Activated CD8-positive, alpha-beta memory T cell treated with anti-CD3 and anti-CD28 coated beads, Interleukin-2, amount 10 ng/mL, durations not matched to agents 7 days and 5 days (primary cell): ENCODE data around the gene WDFY3. TPM values are rescaled to one million over a fixed set of nuclear protein-coding genes. Genes with fewer than 3 reads are reported as not detected.

Experiments
- ATAC-seq: fragments of 150-1000 bp; cut with Tn5 transposase; one replicate; pipeline ENCODE4 v1.10.0; 2021; ENCODE audit warnings: moderate library complexity
- CTCF ChIA-PET: fragments of 350-600 bp; sonication (Branson Sonifier 250); formaldehyde crosslinking; loops from one replicate; lab custom pipeline; 2021; ENCODE audit warnings: antibody characterized with exemption; lab: Charles Lee
- DNase-seq: peaks from one replicate; pipeline ENCODE4 v3.0.0-alpha.2; 2020
- H3K27ac Mint-ChIP-seq: one replicate; pipeline ENCODE4 v1.8.0; 2021; ENCODE audit warnings: mild to moderate bottlenecking, mixed read lengths
- H3K27me3 Mint-ChIP-seq: one replicate; pipeline ENCODE4 v1.8.0; 2021; ENCODE audit warnings: mixed read lengths
- H3K36me3 Mint-ChIP-seq: one replicate; pipeline ENCODE4 v1.8.0; 2021; ENCODE audit warnings: mild to moderate bottlenecking, mixed read lengths
- H3K4me1 Mint-ChIP-seq: one replicate; pipeline ENCODE4 v1.8.0; 2021; ENCODE audit warnings: mixed read lengths
- H3K4me3 Mint-ChIP-seq: one replicate; pipeline ENCODE4 v1.8.0; 2021; ENCODE audit warnings: mild to moderate bottlenecking, moderate library complexity, mixed read lengths
- H3K9me3 Mint-ChIP-seq: one replicate; pipeline ENCODE4 v1.8.0; 2022; ENCODE audit warnings: low read depth, mixed read lengths
- total RNA-seq, 2 experiments: library from RNA; stranded (reverse); gene quantifications; one replicate each; pipeline ENCODE4 v1.2.3, GENCODE V29; 2021

Gene WDFY3
- total RNA-seq, 2 experiments from 2014 or later, result 0.09 to 0.66 TPM

GRCh38 chr4:84631573-84631972 lies 334.9 kb downstream of the WDFY3 start:
- Mint-ChIP-seq H3K27me3 (peaks cover 2% of the 10 kb centered on the region), H3K4me3 (no peak overlapping the region), H3K9me3 (no peaks in the 10 kb centered on the region), H3K36me3 (no peaks in the 10 kb centered on the region), H3K27ac (no peak overlapping the region), H3K4me1 (no peaks in the 10 kb centered on the region)
- DNase-seq, result no peak
- ATAC-seq, result no peak
- CTCF ChIA-PET, result no interaction called here

GRCh38 chr4:84626673-84627072 lies 339.8 kb downstream of the WDFY3 start:
- Mint-ChIP-seq H3K27me3 (no peaks in the 10 kb centered on the region), H3K4me1 (no peaks in the 10 kb centered on the region), H3K4me3 (no peak overlapping the region), H3K9me3 (no peaks in the 10 kb centered on the region), H3K36me3 (no peaks in the 10 kb centered on the region), H3K27ac (no peak overlapping the region)
- CTCF ChIA-PET, result no interaction called here
- no peak for ATAC-seq
- no peak for DNase-seq

DNA sequence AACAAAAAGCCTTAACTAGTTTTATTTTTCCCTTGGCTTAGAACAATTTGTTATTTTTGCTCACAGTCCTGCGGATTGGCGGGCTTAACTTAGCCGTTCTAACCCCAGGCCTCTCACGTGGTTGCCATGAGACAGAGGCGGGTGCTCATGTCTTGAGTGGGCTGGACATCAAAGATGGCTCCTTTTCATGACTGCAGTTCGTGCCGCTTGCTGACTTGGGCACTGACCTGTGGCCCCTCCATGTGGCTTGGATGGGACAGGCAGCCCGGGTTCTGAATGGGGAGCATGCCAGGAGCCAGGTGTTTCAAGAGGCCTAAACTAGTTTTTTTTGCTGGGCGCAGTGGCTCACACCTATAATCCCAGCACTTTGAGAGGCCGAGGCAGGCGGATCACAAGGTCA lies 342.8 kb downstream of the WDFY3 start:
- DNase-seq, result no peak
- CTCF ChIA-PET, result no interaction called here
- Mint-ChIP-seq H3K27ac (no peak overlapping the region), H3K36me3 (no peaks in the 10 kb centered on the region), H3K4me1 (no peaks in the 10 kb centered on the region), H3K4me3 (no peak overlapping the region), H3K27me3 (no peaks in the 10 kb centered on the region), H3K9me3 (no peaks in the 10 kb centered on the region)
- no peak for ATAC-seq

DNA sequence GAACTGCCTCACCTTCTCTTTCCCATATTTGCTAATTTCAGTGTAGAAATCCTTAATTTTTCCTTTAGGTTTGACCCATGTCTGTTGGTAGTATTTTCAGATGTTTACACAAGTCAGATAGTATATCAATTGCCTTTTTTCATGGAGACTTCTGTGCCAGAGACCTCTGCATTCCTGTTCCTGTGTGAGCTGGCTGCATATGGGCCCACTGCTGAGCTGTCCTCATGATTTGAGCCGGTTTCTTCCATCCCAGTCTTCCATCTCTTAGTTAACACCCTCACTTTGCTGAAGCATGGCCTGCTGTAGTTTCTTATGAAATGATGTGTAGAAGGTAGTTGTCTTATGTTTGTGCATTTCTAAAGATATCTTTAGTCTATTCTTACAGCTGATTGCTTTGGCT lies 343.5 kb downstream of the WDFY3 start:
- no peaks in the 10 kb centered on the region for H3K36me3 Mint-ChIP-seq
- H3K4me1 Mint-ChIP-seq, result no peaks in the 10 kb centered on the region
- H3K9me3 Mint-ChIP-seq, result no peaks in the 10 kb centered on the region
- DNase-seq (no peak), ATAC-seq (no peak)
- no peak overlapping the region for H3K27ac Mint-ChIP-seq
- H3K27me3 Mint-ChIP-seq, result no peaks in the 10 kb centered on the region
- CTCF ChIA-PET, result no interaction called here
- no peak overlapping the region for H3K4me3 Mint-ChIP-seq
